K562 (cell line): Measurements from ENCODE around the gene CTNNBL1. TPM values are rescaled to one million over a fixed set of nuclear protein-coding genes. Genes with fewer than 3 reads are reported as not detected.

ENCODE experiments used
- C11orf30 ChIP-seq: fragments of 450-650 bp; IDR thresholded peaks from 2 replicates; pipeline ENCODE4 v1.6.1; 2016; ENCODE audit warnings: low read depth, mild to moderate bottlenecking
- CBFA2T3 ChIP-seq: fragments of 450-650 bp; IDR thresholded peaks from 2 replicates; pipeline ENCODE4 v1.6.1; 2017
- CBX1 ChIP-seq: sonication (generic); IDR thresholded peaks from 2 replicates; pipeline ENCODE4 v1.6.1; 2016; ENCODE audit warnings: antibody characterized with exemption, low read depth, mild to moderate bottlenecking
- DDX20 ChIP-seq: fragments of 450-650 bp; IDR thresholded peaks from 2 replicates; pipeline ENCODE4 v1.6.1; 2016; ENCODE audit warnings: missing genetic modification characterization, low read depth, mild to moderate bottlenecking, missing compliant biosample characterization, moderate library complexity
- ESRRA ChIP-seq: fragments of 450-650 bp; IDR thresholded peaks from 2 replicates; pipeline ENCODE4 v1.6.1; 2014; ENCODE audit warnings: low read depth, mild to moderate bottlenecking, moderate library complexity, borderline replicate concordance
- GMEB1 ChIP-seq: fragments of 250-450 bp; sonication (Bioruptor Pico); IDR thresholded peaks from 2 replicates; pipeline ENCODE4 v1.4.0; 2020; ENCODE audit warnings: mild to moderate bottlenecking
- HDGF ChIP-seq: fragments of 450-650 bp; IDR thresholded peaks from 2 replicates; pipeline ENCODE4 v1.6.1; 2016
- HMBOX1 ChIP-seq: sonication (generic); IDR thresholded peaks from 2 replicates; pipeline ENCODE4 v1.6.1; 2016
- JUND ChIP-seq, 2 experiments: IDR thresholded peaks; 2 replicates in 1 of 2; 3 replicates in 1 of 2; pipeline ENCODE4 v1.6.1; 2011; ENCODE audit warnings: borderline replicate concordance in 2 of 2, low read depth in 2 of 2, low read length in 2 of 2, improper control_type of control experiment in 1 of 2, missing biosample characterization in 1 of 2, missing genetic modification characterization in 1 of 2, missing genetic modification reagents in 1 of 2
- NR4A1 ChIP-seq, 2 experiments: fragments of 250-450 bp in 1 of 2; fragments of 450-650 bp in 1 of 2; sonication (Bioruptor Pico) in 1 of 2; IDR thresholded peaks; 2 replicates each; pipeline versions ENCODE4 v1.4.0 to v1.6.1; 2016 to 2020; ENCODE audit warnings: mild to moderate bottlenecking in 2 of 2, missing compliant biosample characterization in 1 of 2, missing genetic modification characterization in 1 of 2, moderate library complexity in 1 of 2
- PKNOX1 ChIP-seq: fragments of 450-650 bp; IDR thresholded peaks from 2 replicates; pipeline ENCODE4 v1.6.1; 2016
- POLR2AphosphoS2 ChIP-seq: IDR thresholded peaks from 2 replicates; pipeline ENCODE4 v1.6.1; 2012; ENCODE audit warnings: low read length, improper control_type of control experiment
- SIN3A ChIP-seq, 2 experiments: fragments of 150-350 bp in 1 of 2; IDR thresholded peaks; 2 replicates each; pipeline ENCODE4 v1.6.1; 2011 to 2016; ENCODE audit warnings: borderline replicate concordance in 2 of 2, low read depth in 2 of 2, low read length in 2 of 2, mild to moderate bottlenecking in 2 of 2, moderate library complexity in 2 of 2; ENCODE audit not compliant: control insufficient read depth in 1 of 2
- SMARCA4 ChIP-seq: fragments of 450-650 bp; IDR thresholded peaks from 2 replicates; pipeline ENCODE4 v1.6.1; 2016
- SMARCE1 ChIP-seq: fragments of 450-650 bp; IDR thresholded peaks from 2 replicates; pipeline ENCODE4 v1.7.1; 2016; ENCODE audit warnings: mild to moderate bottlenecking
- TCF3 ChIP-seq: sonication (generic); formaldehyde crosslinking; IDR thresholded peaks from 2 replicates; pipeline ENCODE4 v1.4.0; 2020; ENCODE audit warnings: mild to moderate bottlenecking, missing genetic modification reagents
- TEAD4 ChIP-seq, 2 experiments: sonication (generic) in 1 of 2; formaldehyde crosslinking in 1 of 2; IDR thresholded peaks; 2 replicates each; pipeline versions ENCODE4 v1.6.1 to v1.8.0; 2012 to 2022; ENCODE audit warnings: borderline replicate concordance in 1 of 2, inconsistent platforms in 1 of 2, low read length in 1 of 2, mild to moderate bottlenecking in 1 of 2, missing genetic modification reagents in 1 of 2
- USF1 ChIP-seq: sonication (generic); formaldehyde crosslinking; IDR thresholded peaks from 2 replicates; pipeline ENCODE4 v1.9.0; 2022; ENCODE audit warnings: mild to moderate bottlenecking, missing genetic modification reagents
- VEZF1 ChIP-seq: fragments of 200-800 bp; sonication (Bioruptor generic); IDR thresholded peaks from 2 replicates; pipeline ENCODE4 v1.6.1; 2017; ENCODE audit warnings: missing genetic modification characterization, missing compliant biosample characterization
- ZFPM2 ChIP-seq: fragments of 250-450 bp; sonication (Bioruptor Pico); IDR thresholded peaks from 2 replicates; pipeline ENCODE4 v1.5.1; 2022; ENCODE audit warnings: mild to moderate bottlenecking
- ZNF354B ChIP-seq: fragments of 250-450 bp; sonication (Bioruptor Pico); IDR thresholded peaks from 2 replicates; pipeline ENCODE4 v1.4.0; 2020
- polyA plus RNA-seq, 8 experiments: library from polyadenylated mRNA; depleted of rRNA in 4 of 8; stranded (reverse) in 5 of 8; unstranded in 3 of 8; fragments of >200 nt; fragmentation: Nextera tagmentation in 2 of 8; fragmentation: Illumina TruSeq in 1 of 8; extraction: Ambion mirVana in 2 of 8; extraction: Trizol in 1 of 8; gene quantifications; 2 replicates each; pipeline versions ENCODE4 v1.2.1 to v1.2.3, GENCODE V29; 2011 to 2014; ENCODE audit warnings: inconsistent platforms in 1 of 8, missing spikeins in 1 of 8
- total RNA-seq, 7 experiments: library from RNA; depleted of rRNA in 6 of 7; stranded (reverse); fragments of >200 nt in 6 of 7; fragmentation: Illumina TruSeq in 2 of 7; extraction: Trizol in 2 of 7; gene quantifications; 2 replicates each; pipeline versions ENCODE4 v1.2.1 to v1.2.3, GENCODE V29; 2011 to 2021; ENCODE audit warnings: low replicate concordance in 1 of 7

Gene CTNNBL1
- total and polyA plus RNA-seq, 9 of the 15 experiments (the other 6 are each of a cell fraction or from before 2014, with no cell fraction given): 32.4 to 85.6 (median 43.6) TPM

GRCh38 chr20:37808233-37809070, 114.6 kb downstream of the CTNNBL1 start (continued):
- TF ChIP-seq C11orf30 (no peak), ZFPM2 (no peak), HDGF (no peak), TEAD4 (IDR thresholded peaks at IDR 0.05; ENCODE audit: low read length) (peak; percentile 28; the same call in 1 of the 2 replicates), TEAD4 (CRISPR knock-in tag; IDR thresholded peaks at IDR 0.05; ENCODE audit: borderline replicate concordance) (no peak), DDX20 (tag) (no peak), SIN3A (IDR thresholded peaks at IDR 0.05; ENCODE audit: borderline replicate concordance in 2 of 2, control insufficient read depth in 1 of 2, low read depth in 2 of 2, low read length in 2 of 2) (no peak), ZNF354B (no peak), PKNOX1 (peak; percentile 22; the same call in 1 of the 2 replicates), NR4A1 (CRISPR knock-in tag; IDR thresholded peaks at IDR 0.05) (no peak), NR4A1 (tag; IDR thresholded peaks at IDR 0.05) (no peak), VEZF1 (no peak), CBX1 (no peak), ESRRA (peak; percentile 16; the same call in 1 of the 2 replicates), CBFA2T3 (peak; percentile 5; the same call in 1 of the 2 replicates), TCF3 (CRISPR knock-in tag) (0 out of 2 replicates have a peak, but pooled peaks have one; percentile 9), JUND (IDR thresholded peaks at IDR 0.05; ENCODE audit: borderline replicate concordance, low read depth, low read length) (peak; percentile 36; the same call in 1 of the 2 replicates), JUND (tag; IDR thresholded peaks at IDR 0.05; ENCODE audit: borderline replicate concordance, low read depth, low read length) (peak; percentile 65; the same call in 1 of the 3 replicates), SMARCA4 (no peak), HMBOX1 (peak; percentile 94), POLR2AphosphoS2 (no peak), GMEB1 (CRISPR knock-in tag) (no peak), SMARCE1 (peak; percentile 50; the same call in 1 of the 2 replicates), USF1 (CRISPR knock-in tag) (no peak)
